ENCODE data around the gene PROZ. TPM values are rescaled to one million over a fixed set of nuclear protein-coding genes. Genes with fewer than 3 reads are reported as not detected.

The PROZ gene
- total and polyA plus RNA-seq, 2 of the 13 experiments (the other 11 are each of a cell fraction or from before 2014, with no cell fraction given), result 5.6 to 22.5 TPM

DNA sequence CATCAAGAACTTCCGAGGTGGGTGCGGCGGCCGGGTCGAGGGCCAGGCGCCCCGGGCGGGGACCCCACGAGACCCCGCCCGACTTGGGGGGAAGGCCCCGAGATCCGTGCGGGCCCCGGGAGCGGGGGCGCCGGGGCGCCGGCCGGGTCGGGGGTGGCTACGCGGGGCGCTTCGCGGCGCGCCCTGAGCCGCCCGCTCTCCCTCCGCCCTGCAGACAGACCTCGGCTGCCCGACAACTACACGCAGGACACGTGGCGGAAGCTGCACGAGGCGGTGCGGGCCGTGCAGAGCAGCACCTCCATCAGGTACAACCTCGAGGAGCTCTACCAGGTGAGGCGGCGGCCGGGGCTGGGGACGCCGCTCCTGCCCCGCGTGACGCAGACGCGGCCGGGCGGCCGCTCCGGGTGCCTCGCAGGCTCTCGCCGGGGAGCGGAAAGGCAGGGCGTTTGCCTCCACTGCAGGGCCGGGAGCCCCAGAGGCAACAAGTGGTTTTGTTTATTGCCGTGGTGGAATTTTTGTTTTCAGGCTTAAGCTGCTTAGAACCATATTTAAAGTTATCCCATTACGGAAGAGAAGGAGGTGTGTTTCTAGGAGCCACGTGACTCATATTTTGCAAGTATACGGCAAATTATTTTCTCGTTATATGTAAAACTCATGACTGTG lies 51.4 kb downstream of the PROZ start (continued):
- TF ChIP-seq, protein P1, sequence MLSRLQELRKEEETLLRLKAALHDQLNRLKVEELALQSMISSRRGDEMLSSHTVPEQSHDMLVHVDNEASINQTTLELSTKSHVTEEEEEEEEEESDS (CRISPR knock-in tag; IDR thresholded peaks at IDR 0.05; ENCODE audit: borderline replicate concordance), result 0 out of 2 replicates have a peak, but pooled peaks have one; percentile 40
- TF ChIP-seq ZNF333 (CRISPR knock-in tag; IDR thresholded peaks at IDR 0.05; ENCODE audit: borderline replicate concordance), result peak; percentile 72; the same call in 1 of the 2 replicates
- no peak for TF ChIP-seq ATM (IDR thresholded peaks at IDR 0.05; ENCODE audit: borderline replicate concordance)
- TF ChIP-seq CENPT (CRISPR knock-in tag; IDR thresholded peaks at IDR 0.05; ENCODE audit: low read depth), result peak; percentile 40; the same call in 1 of the 2 replicates
- TF ChIP-seq ZNF768 (CRISPR knock-in tag; IDR thresholded peaks at IDR 0.05), result peak; percentile 75; the same call in 1 of the 2 replicates
- TF ChIP-seq, protein P2, sequence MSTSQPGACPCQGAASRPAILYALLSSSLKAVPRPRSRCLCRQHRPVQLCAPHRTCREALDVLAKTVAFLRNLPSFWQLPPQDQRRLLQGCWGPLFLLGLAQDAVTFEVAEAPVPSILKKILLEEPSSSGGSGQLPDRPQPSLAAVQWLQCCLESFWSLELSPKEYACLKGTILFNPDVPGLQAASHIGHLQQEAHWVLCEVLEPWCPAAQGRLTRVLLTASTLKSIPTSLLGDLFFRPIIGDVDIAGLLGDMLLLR (CRISPR knock-in tag; IDR thresholded peaks at IDR 0.05), result peak; percentile 88; the same call in 1 of the 2 replicates
- TF ChIP-seq ZNF274 (CRISPR knock-in tag; IDR thresholded peaks at IDR 0.05), result peak; percentile 64; the same call in 1 of the 2 replicates
- TF ChIP-seq, protein P3, sequence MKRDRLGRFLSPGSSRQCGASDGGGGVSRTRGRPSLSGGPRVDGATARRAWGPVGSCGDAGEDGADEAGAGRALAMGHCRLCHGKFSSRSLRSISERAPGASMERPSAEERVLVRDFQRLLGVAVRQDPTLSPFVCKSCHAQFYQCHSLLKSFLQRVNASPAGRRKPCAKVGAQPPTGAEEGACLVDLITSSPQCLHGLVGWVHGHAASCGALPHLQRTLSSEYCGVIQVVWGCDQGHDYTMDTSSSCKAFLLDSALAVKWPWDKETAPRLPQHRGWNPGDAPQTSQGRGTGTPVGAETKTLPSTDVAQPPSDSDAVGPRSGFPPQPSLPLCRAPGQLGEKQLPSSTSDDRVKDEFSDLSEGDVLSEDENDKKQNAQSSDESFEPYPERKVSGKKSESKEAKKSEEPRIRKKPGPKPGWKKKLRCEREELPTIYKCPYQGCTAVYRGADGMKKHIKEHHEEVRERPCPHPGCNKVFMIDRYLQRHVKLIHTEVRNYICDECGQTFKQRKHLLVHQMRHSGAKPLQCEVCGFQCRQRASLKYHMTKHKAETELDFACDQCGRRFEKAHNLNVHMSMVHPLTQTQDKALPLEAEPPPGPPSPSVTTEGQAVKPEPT (CRISPR knock-in tag; IDR thresholded peaks at IDR 0.05; ENCODE audit: low read depth), result no peak
- TF ChIP-seq ZFYVE20 (CRISPR knock-in tag; IDR thresholded peaks at IDR 0.05; ENCODE audit: borderline replicate concordance, low read depth), result peak; percentile 85
- peak; percentile 95 for TF ChIP-seq TMF1 (CRISPR knock-in tag; IDR thresholded peaks at IDR 0.05; ENCODE audit: low read depth)
- TF ChIP-seq GATAD1 (CRISPR knock-in tag; IDR thresholded peaks at IDR 0.05), result 0 out of 2 replicates have a peak, but pooled peaks have one; percentile 33
- peak; percentile 11; the same call in 1 of the 2 replicates for TF ChIP-seq POLR2G (IDR thresholded peaks at IDR 0.05; ENCODE audit: low read depth, low read length)
- TF ChIP-seq HOXA7 (CRISPR knock-in tag; IDR thresholded peaks at IDR 0.05), result no peak
- no peak for TF ChIP-seq ZNF644 (CRISPR knock-in tag; IDR thresholded peaks at IDR 0.05; ENCODE audit: low read depth)
- peak; percentile 66 for TF ChIP-seq ZFX (CRISPR knock-in tag; IDR thresholded peaks at IDR 0.05; ENCODE audit: low read depth)
- peak; percentile 43; the same call in 1 of the 2 replicates for TF ChIP-seq KDM4B (CRISPR knock-in tag; IDR thresholded peaks at IDR 0.05)
- peak; percentile 69; the same call in 1 of the 2 replicates for TF ChIP-seq ZNF446 (CRISPR knock-in tag; IDR thresholded peaks at IDR 0.05)
- TF ChIP-seq, protein P4, sequence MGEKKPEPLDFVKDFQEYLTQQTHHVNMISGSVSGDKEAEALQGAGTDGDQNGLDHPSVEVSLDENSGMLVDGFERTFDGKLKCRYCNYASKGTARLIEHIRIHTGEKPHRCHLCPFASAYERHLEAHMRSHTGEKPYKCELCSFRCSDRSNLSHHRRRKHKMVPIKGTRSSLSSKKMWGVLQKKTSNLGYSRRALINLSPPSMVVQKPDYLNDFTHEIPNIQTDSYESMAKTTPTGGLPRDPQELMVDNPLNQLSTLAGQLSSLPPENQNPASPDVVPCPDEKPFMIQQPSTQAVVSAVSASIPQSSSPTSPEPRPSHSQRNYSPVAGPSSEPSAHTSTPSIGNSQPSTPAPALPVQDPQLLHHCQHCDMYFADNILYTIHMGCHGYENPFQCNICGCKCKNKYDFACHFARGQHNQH (CRISPR knock-in tag; IDR thresholded peaks at IDR 0.05), result peak; percentile 58; the same call in 1 of the 2 replicates
- no peak for TF ChIP-seq PITX1 (CRISPR knock-in tag; IDR thresholded peaks at IDR 0.05)
- 0 out of 2 replicates have a peak, but pooled peaks have one; percentile 65 for TF ChIP-seq ZNF674 (CRISPR knock-in tag; IDR thresholded peaks at IDR 0.05; ENCODE audit: low read depth)
- TF ChIP-seq PHF8 (CRISPR knock-in tag; IDR thresholded peaks at IDR 0.05), result no peak
- peak; percentile 82; the same call in 1 of the 2 replicates for TF ChIP-seq SRY (CRISPR knock-in tag; IDR thresholded peaks at IDR 0.05)
- TF ChIP-seq ZNF841 (CRISPR knock-in tag; IDR thresholded peaks at IDR 0.05; ENCODE audit: borderline replicate concordance), result peak; percentile 67; the same call in 1 of the 2 replicates
- TF ChIP-seq, protein P5, sequence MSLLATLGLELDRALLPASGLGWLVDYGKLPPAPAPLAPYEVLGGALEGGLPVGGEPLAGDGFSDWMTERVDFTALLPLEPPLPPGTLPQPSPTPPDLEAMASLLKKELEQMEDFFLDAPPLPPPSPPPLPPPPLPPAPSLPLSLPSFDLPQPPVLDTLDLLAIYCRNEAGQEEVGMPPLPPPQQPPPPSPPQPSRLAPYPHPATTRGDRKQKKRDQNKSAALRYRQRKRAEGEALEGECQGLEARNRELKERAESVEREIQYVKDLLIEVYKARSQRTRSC (CRISPR knock-in tag; IDR thresholded peaks at IDR 0.05; ENCODE audit: low read depth), result peak; percentile 73; the same call in 1 of the 2 replicates
- TF ChIP-seq MAZ (IDR thresholded peaks at IDR 0.05; ENCODE audit: borderline replicate concordance, low read depth, low read length), result peak; percentile 13; the same call in 1 of the 2 replicates
- TF ChIP-seq MAZ (CRISPR knock-in tag; IDR thresholded peaks at IDR 0.05; ENCODE audit: low read depth), result peak; percentile 60

Measured in HepG2 (cell line).